PC-9 (cell line): Measurements from ENCODE around the gene ADCK2. TPM values are rescaled to one million over a fixed set of nuclear protein-coding genes. Genes with fewer than 3 reads are reported as not detected.

Experiments used
- BruUV-seq: library from RNA; stranded (reverse); fragments of 400-500 nt; replicated peaks from 2 replicates; lab custom pipeline; 2021; lab: Mats Ljungman, UMichigan
- CTCF ChIA-PET: fragments of 300-600 bp; sonication (Branson Sonifier 250); formaldehyde crosslinking; loops from one replicate; lab custom pipeline; 2022; ENCODE audit warnings: antibody characterized with exemption; lab: Charles Lee
- POLR2A ChIA-PET: fragments of 300-600 bp; sonication (Branson Sonifier 250); formaldehyde crosslinking; loops from one replicate; lab custom pipeline; 2022; ENCODE audit warnings: antibody characterized with exemption; ENCODE audit not compliant: unreplicated experiment; lab: Charles Lee
- DNase-seq, 2 experiments: peaks; one replicate each; pipeline versions ENCODE4 v3.0.0 to v3.0.0-alpha.2; 2015 to 2022; ENCODE audit warnings: mixed read lengths in 1 of 2
- H2AFZ ChIP-seq: fragments of 200-600 bp; sonication (generic); 2 replicates; pipeline ENCODE4 v1.8.1; 2017; ENCODE audit warnings: antibody characterized with exemption
- H3F3A ChIP-seq: fragments of 200-600 bp; sonication (generic); 2 replicates; pipeline ENCODE4 v1.8.1; 2017; ENCODE audit warnings: antibody characterized with exemption, mild to moderate bottlenecking, low read depth; ENCODE audit not compliant: insufficient read depth
- H3K27ac ChIP-seq: fragments of 200-600 bp; sonication (generic); 2 replicates; pipeline ENCODE4 v1.6.1; 2016; ENCODE audit warnings: mixed run types
- H3K27me3 ChIP-seq: fragments of 200-600 bp; sonication (generic); 2 replicates; pipeline ENCODE4 v1.6.1; 2016; ENCODE audit warnings: low read depth, mixed run types; ENCODE audit not compliant: insufficient read depth
- H3K36me3 ChIP-seq: fragments of 200-600 bp; sonication (generic); 2 replicates; pipeline ENCODE4 v1.6.1; 2016; ENCODE audit warnings: low read depth, mixed run types
- H3K4me1 ChIP-seq: fragments of 200-600 bp; sonication (generic); replicated peaks from 2 replicates; pipeline ENCODE4 v1.6.1; 2016; ENCODE audit warnings: mixed run types; ENCODE audit not compliant: insufficient read depth
- H3K4me2 ChIP-seq: fragments of 200-600 bp; sonication (generic); 2 replicates; pipeline ENCODE4 v1.6.1; 2017; ENCODE audit warnings: mixed run types
- H3K4me3 ChIP-seq: fragments of 200-600 bp; sonication (generic); 2 replicates; pipeline ENCODE4 v1.6.1; 2016; ENCODE audit warnings: mixed run types
- H3K79me2 ChIP-seq: fragments of 200-600 bp; sonication (generic); 2 replicates; pipeline ENCODE4 v1.6.1; 2017; ENCODE audit warnings: low read depth, mixed run types
- H3K9me2 ChIP-seq: fragments of 200-600 bp; sonication (generic); 2 replicates; pipeline ENCODE4 v1.8.1; 2017; ENCODE audit warnings: mild to moderate bottlenecking; ENCODE audit not compliant: insufficient read depth
- H3K9me3 ChIP-seq: fragments of 200-600 bp; sonication (generic); 2 replicates; pipeline ENCODE4 v1.8.1; 2016; ENCODE audit warnings: low read depth; ENCODE audit not compliant: insufficient read depth
- H4K20me1 ChIP-seq: fragments of 200-600 bp; sonication (generic); 2 replicates; pipeline ENCODE4 v1.8.1; 2017; ENCODE audit not compliant: insufficient read depth
- CTCF ChIP-seq: fragments of 200-600 bp; sonication (generic); conservative IDR thresholded peaks from 2 replicates; pipeline ENCODE4 v1.6.1; 2017; ENCODE audit warnings: mixed run types, antibody characterized with exemption, mild to moderate bottlenecking, moderate library complexity
- EZH2 ChIP-seq: fragments of 200-600 bp; sonication (generic); IDR thresholded peaks from 2 replicates; pipeline ENCODE4 v1.8.0; 2017; ENCODE audit warnings: antibody characterized with exemption, low read depth
- intact Hi-C: fragments of 100-400 bp; cut with micrococcal nuclease; formaldehyde crosslinking; loops from one replicate; pipeline ENCODE4 v1.10.0; 2022; ENCODE audit not compliant: unreplicated experiment
- total RNA-seq: library from RNA; stranded (reverse); gene quantifications from 2 replicates; pipeline ENCODE4 v1.2.3, GENCODE V29; 2021

ADCK2 gene
- total RNA-seq, 1 experiment from 2014 or later = 35.3 TPM

GRCh38 chr7:140678081-140678815, 5.5 kb downstream of the ADCK2 start:
- Histone ChIP-seq H3K36me3 (0 out of 2 replicates have a peak, but pooled peaks cover 12% of the 10 kb centered on the region), H2AFZ (no peak overlapping the region), H3K4me1 (peaks cover 20% of the 10 kb centered on the region), H3K4me3 (no peak overlapping the region), H3K4me2 (no peak overlapping the region), H3F3A (no peaks in the 10 kb centered on the region), H3K27ac (no peak overlapping the region), H3K9me3 (no peaks in the 10 kb centered on the region), H3K27me3 (no peaks in the 10 kb centered on the region), H4K20me1 (0 out of 2 replicates have a peak, but pooled peaks cover 2% of the 10 kb centered on the region), H3K79me2 (peaks cover 5% of the 10 kb centered on the region; the same call in 1 of the 2 replicates), H3K9me2 (no peaks in the 10 kb centered on the region)
- ChIA-PET CTCF (no interaction called here), POLR2A (no interaction called here)
- TF ChIP-seq EZH2 = no peak
- TF ChIP-seq CTCF = no peak
- DNase-seq = peak in 1 of 2 experiments; percentile 5
- BruUV-seq = no TSS peak
- intact Hi-C loops = no loop called here

GRCh38 chr7:140678816-140679130, 6.0 kb downstream of the ADCK2 start:
- Histone ChIP-seq H3F3A (no peaks in the 10 kb centered on the region), H2AFZ (no peak overlapping the region), H3K4me2 (no peak overlapping the region), H3K79me2 (peaks cover 5% of the 10 kb centered on the region; the same call in 1 of the 2 replicates), H3K4me1 (peaks cover 17% of the 10 kb centered on the region), H3K4me3 (no peak overlapping the region), H3K27ac (no peak overlapping the region), H3K9me3 (no peaks in the 10 kb centered on the region), H4K20me1 (0 out of 2 replicates have a peak, but pooled peaks cover 2% of the 10 kb centered on the region), H3K36me3 (0 out of 2 replicates have a peak, but pooled peaks cover 12% of the 10 kb centered on the region), H3K9me2 (no peaks in the 10 kb centered on the region), H3K27me3 (no peaks in the 10 kb centered on the region)
- DNase-seq = peak in 1 of 2 experiments; percentile 10
- ChIA-PET CTCF (no interaction called here), POLR2A (no interaction called here)
- intact Hi-C loops = no loop called here
- no TSS peak for BruUV-seq
- TF ChIP-seq CTCF (no peak), EZH2 (no peak)

- CTCF ChIA-PET = no interaction called here
- peaks cover 5% of the 10 kb centered on the region; the same call in 1 of the 2 replicates for H3K79me2 ChIP-seq
- H3K36me3 ChIP-seq = 0 out of 2 replicates have a peak, but pooled peaks cover 12% of the 10 kb centered on the region
- no peak overlapping the region for H3K27ac ChIP-seq
- H4K20me1 ChIP-seq = 0 out of 2 replicates have a peak, but pooled peaks cover 2% of the 10 kb centered on the region
- BruUV-seq = no TSS peak
- no peak for TF ChIP-seq CTCF
- no peak for TF ChIP-seq EZH2
- peaks cover 13% of the 10 kb centered on the region for H3K4me1 ChIP-seq
- DNase-seq = peak in 1 of 2 experiments; percentile 20
- H3K9me2 ChIP-seq = no peaks in the 10 kb centered on the region
- H3K27me3 ChIP-seq = no peaks in the 10 kb centered on the region
- H3F3A ChIP-seq = no peaks in the 10 kb centered on the region
- intact Hi-C loops = no loop called here
- H2AFZ ChIP-seq = no peak overlapping the region
- no peak overlapping the region for H3K4me3 ChIP-seq
- H3K9me3 ChIP-seq = no peaks in the 10 kb centered on the region
- POLR2A ChIA-PET = no interaction called here
- H3K4me2 ChIP-seq = no peak overlapping the region
Observed at GRCh38 chr7:140679186-140679585, 6.4 kb downstream of the ADCK2 start.
